Measurements from ENCODE around the gene COL16A1.

DNA sequence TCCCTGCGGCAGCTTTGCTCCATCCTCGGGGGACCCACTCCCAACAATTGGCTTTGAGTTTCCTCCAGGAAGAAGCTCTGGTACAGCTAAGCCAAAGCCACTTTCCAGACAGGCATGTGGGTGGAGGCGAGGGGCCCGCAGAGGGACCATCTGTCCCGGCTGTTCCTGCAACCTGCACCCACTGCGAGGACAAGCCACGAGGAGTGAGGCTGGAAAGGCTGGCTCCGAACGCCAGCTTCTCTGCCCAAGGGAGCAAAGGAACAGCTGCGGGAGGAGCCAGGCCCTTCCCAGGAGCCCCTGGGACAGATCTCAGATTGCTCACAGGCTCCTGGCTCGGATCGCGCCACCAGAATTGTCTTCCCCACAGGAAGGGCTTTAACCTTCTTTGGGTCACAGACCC lies 30.8 kb downstream of the COL16A1 start:
- TF ChIP-seq, protein P1, sequence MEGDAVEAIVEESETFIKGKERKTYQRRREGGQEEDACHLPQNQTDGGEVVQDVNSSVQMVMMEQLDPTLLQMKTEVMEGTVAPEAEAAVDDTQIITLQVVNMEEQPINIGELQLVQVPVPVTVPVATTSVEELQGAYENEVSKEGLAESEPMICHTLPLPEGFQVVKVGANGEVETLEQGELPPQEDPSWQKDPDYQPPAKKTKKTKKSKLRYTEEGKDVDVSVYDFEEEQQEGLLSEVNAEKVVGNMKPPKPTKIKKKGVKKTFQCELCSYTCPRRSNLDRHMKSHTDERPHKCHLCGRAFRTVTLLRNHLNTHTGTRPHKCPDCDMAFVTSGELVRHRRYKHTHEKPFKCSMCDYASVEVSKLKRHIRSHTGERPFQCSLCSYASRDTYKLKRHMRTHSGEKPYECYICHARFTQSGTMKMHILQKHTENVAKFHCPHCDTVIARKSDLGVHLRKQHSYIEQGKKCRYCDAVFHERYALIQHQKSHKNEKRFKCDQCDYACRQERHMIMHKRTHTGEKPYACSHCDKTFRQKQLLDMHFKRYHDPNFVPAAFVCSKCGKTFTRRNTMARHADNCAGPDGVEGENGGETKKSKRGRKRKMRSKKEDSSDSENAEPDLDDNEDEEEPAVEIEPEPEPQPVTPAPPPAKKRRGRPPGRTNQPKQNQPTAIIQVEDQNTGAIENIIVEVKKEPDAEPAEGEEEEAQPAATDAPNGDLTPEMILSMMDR (IDR thresholded peaks at IDR 0.05; ENCODE audit: borderline replicate concordance, extremely low read depth, low read length, poor library complexity, severe bottlenecking) = no peak
- no peak for TF ChIP-seq EZH2 (IDR thresholded peaks at IDR 0.05; ENCODE audit: borderline replicate concordance, low read depth, low read length, severe bottlenecking)
